ENCODE measurements around the gene MTFMT. TPM values are rescaled to one million over a fixed set of nuclear protein-coding genes. Genes with fewer than 3 reads are reported as not detected.

MTFMT gene
- total RNA-seq, 1 donor from 2014 or later: 13.5 TPM

DNA sequence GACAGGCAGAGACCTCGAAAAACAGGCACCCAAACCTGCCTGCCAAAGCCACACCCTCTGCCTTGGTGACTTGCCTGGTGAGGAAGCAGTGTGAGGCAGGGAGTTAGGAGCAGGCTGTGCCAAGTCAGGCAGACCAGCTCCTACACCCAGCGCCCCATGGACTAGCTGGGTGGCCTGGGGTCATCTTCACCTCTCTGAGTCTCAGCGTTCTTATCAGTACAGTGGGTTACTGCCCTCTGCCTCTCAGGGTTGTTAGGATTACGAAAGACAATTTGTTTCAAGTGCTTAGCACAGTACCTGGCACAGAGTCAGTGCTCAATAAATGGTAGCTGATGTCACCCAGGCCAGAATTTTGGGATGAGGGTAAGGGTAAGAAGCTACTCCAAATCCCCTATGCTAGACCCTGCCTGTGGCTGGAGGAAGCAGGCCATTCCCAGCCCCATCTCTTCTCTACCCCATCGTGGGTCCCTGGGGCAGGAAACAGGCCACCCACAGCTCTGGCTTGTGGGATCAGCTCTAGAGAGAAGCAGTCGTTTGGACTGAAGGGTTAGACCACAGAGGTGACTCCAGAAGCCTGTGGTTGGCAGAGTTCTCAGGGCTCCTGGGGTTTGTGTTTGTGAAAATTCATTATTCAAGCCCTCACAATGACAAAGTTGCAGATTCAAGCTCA is 25.9 kb upstream of the MTFMT start:
- peaks cover 3% of the 10 kb centered on the region for H3K27me3 Mint-ChIP-seq
- POLR2A ChIA-PET: interaction anchor here (1.2 kb wide), 1 partner anchor 249 kb away, joined by 4 read pairs; the partner anchor contains the start of gene RNU5B-1

GRCh38 chr15:65054333-65055200 is 25.1 kb upstream of the MTFMT start:
- H3K4me3 Mint-ChIP-seq: no peak overlapping the region
- POLR2A ChIA-PET: interaction anchor here (1.3 kb wide), 1 partner anchor 244 kb away, joined by 3 read pairs; no protein-coding TSS in a partner anchor
- no peaks in the 10 kb centered on the region for H3K9me3 Mint-ChIP-seq
- intact Hi-C loops (cut with micrococcal nuclease): loop anchor here (1.0 to 10.0 kb wide), 6 partner anchors 21 to 331 kb away; partner anchors contain the start of gene CLPX
- DNase-seq: peak; percentile 44
- no peak overlapping the region for H3K27ac Mint-ChIP-seq
- H3K4me1 Mint-ChIP-seq: peaks cover 12% of the 10 kb centered on the region
- CTCF ChIA-PET: interaction anchor here (1.3 to 2.4 kb wide), 4 partner anchors 12 to 331 kb away, joined by 3 to 8 read pairs (median 5); no protein-coding TSS in a partner anchor
- TF ChIP-seq, protein P1, sequence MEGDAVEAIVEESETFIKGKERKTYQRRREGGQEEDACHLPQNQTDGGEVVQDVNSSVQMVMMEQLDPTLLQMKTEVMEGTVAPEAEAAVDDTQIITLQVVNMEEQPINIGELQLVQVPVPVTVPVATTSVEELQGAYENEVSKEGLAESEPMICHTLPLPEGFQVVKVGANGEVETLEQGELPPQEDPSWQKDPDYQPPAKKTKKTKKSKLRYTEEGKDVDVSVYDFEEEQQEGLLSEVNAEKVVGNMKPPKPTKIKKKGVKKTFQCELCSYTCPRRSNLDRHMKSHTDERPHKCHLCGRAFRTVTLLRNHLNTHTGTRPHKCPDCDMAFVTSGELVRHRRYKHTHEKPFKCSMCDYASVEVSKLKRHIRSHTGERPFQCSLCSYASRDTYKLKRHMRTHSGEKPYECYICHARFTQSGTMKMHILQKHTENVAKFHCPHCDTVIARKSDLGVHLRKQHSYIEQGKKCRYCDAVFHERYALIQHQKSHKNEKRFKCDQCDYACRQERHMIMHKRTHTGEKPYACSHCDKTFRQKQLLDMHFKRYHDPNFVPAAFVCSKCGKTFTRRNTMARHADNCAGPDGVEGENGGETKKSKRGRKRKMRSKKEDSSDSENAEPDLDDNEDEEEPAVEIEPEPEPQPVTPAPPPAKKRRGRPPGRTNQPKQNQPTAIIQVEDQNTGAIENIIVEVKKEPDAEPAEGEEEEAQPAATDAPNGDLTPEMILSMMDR (IDR thresholded peaks at IDR 0.05): no peak
- ATAC-seq (ENCODE audit: low read depth): peak; percentile 61
- no peaks in the 10 kb centered on the region for H3K27me3 Mint-ChIP-seq
- no peaks in the 10 kb centered on the region for H3K36me3 Mint-ChIP-seq (ENCODE audit: low read depth)

More for the DNA sequence above, 25.9 kb upstream of the MTFMT start:
- intact Hi-C loops (cut with micrococcal nuclease): loop anchor here (10.0 kb wide), 1 partner anchor 129 kb away; the partner anchor contains the start of gene CLPX
- no peaks in the 10 kb centered on the region for H3K36me3 Mint-ChIP-seq (ENCODE audit: low read depth)
- H3K27ac Mint-ChIP-seq: no peak overlapping the region
- CTCF ChIA-PET: interaction anchor here (1.3 to 2.4 kb wide), 4 partner anchors 12 to 330 kb away, joined by 3 to 8 read pairs (median 5); no protein-coding TSS in a partner anchor
- H3K4me3 Mint-ChIP-seq: no peak overlapping the region
- peaks cover 5% of the 10 kb centered on the region for H3K4me1 Mint-ChIP-seq
- DNase-seq (no peak), ATAC-seq (ENCODE audit: low read depth) (no peak)
- TF ChIP-seq, protein P1 (IDR thresholded peaks at IDR 0.05): no peak
- no peaks in the 10 kb centered on the region for H3K9me3 Mint-ChIP-seq

GRCh38 chr15:65052956-65053355 is 23.5 kb upstream of the MTFMT start:
- POLR2A ChIA-PET: interaction anchor here (0.7 to 1.3 kb wide), 4 partner anchors 132 to 1861 kb away, joined by 3 to 5 read pairs (median 4); no protein-coding TSS in a partner anchor
- intact Hi-C loops (cut with micrococcal nuclease): loop anchor here (10.0 kb wide), 1 partner anchor 132 kb away; the partner anchor contains the start of gene CLPX
- H3K27ac Mint-ChIP-seq: no peak overlapping the region

GRCh38 chr15:65051266-65051665 is 21.8 kb upstream of the MTFMT start:
- ATAC-seq (ENCODE audit: low read depth) (no peak), DNase-seq (no peak)
- POLR2A ChIA-PET: interaction anchor here (0.6 kb wide), 1 partner anchor 299 kb away, joined by 10 read pairs; no protein-coding TSS in a partner anchor
- no peaks in the 10 kb centered on the region for H3K9me3 Mint-ChIP-seq
- H3K27me3 Mint-ChIP-seq: peaks cover 2% of the 10 kb centered on the region
- H3K36me3 Mint-ChIP-seq (ENCODE audit: low read depth): no peaks in the 10 kb centered on the region
- H3K4me3 Mint-ChIP-seq: no peak overlapping the region
- CTCF ChIA-PET: no interaction called here
- TF ChIP-seq, protein P1 (IDR thresholded peaks at IDR 0.05): no peak
- intact Hi-C loops (cut with micrococcal nuclease): loop anchor here (10.0 kb wide), 1 partner anchor 134 kb away; the partner anchor contains the start of gene CLPX
- no peak overlapping the region for H3K27ac Mint-ChIP-seq
- peaks cover 19% of the 10 kb centered on the region for H3K4me1 Mint-ChIP-seq

More at GRCh38 chr15:65052956-65053355, 23.5 kb upstream of the MTFMT start:
- CTCF ChIA-PET: interaction anchor here (1.4 to 1.7 kb wide), 2 partner anchors 34 to 49 kb away, joined by 4 read pairs; no protein-coding TSS in a partner anchor
- Mint-ChIP-seq H3K4me3 (no peak overlapping the region), H3K9me3 (no peaks in the 10 kb centered on the region), H3K27me3 (peaks cover 2% of the 10 kb centered on the region), H3K36me3 (ENCODE audit: low read depth) (no peaks in the 10 kb centered on the region), H3K4me1 (peaks cover 19% of the 10 kb centered on the region)
- TF ChIP-seq, protein P1 (IDR thresholded peaks at IDR 0.05): no peak
- ATAC-seq (ENCODE audit: low read depth): no peak
- no peak for DNase-seq

All from activated B cell treated with CpG ODN at 0.5 μM for 24 hours (primary cell).